ENCODE results near the gene SMARCA2.

The SMARCA2 gene

DNA sequence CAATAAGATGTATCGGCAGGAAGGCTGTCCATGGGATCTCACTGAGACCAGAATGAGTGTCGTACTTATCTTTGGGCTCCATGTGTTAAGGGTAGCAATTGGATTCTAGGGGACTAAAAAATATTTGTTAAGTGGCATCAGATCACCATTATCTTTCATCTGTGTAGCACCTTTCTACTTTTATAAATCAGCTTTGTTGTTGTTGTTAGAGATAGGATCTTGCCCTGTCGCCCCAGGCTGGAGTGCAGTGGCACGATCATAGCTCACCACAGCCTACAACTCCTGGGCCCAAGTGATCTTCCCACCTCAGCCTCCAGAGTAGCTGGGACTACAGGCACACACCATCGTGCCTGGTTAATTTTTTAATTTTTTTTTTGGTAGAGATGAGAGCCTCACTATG lies 220.5 kb downstream of the SMARCA2 start:
- TF ChIP-seq, protein P1, sequence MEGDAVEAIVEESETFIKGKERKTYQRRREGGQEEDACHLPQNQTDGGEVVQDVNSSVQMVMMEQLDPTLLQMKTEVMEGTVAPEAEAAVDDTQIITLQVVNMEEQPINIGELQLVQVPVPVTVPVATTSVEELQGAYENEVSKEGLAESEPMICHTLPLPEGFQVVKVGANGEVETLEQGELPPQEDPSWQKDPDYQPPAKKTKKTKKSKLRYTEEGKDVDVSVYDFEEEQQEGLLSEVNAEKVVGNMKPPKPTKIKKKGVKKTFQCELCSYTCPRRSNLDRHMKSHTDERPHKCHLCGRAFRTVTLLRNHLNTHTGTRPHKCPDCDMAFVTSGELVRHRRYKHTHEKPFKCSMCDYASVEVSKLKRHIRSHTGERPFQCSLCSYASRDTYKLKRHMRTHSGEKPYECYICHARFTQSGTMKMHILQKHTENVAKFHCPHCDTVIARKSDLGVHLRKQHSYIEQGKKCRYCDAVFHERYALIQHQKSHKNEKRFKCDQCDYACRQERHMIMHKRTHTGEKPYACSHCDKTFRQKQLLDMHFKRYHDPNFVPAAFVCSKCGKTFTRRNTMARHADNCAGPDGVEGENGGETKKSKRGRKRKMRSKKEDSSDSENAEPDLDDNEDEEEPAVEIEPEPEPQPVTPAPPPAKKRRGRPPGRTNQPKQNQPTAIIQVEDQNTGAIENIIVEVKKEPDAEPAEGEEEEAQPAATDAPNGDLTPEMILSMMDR (IDR thresholded peaks at IDR 0.05), result no peak

DNA sequence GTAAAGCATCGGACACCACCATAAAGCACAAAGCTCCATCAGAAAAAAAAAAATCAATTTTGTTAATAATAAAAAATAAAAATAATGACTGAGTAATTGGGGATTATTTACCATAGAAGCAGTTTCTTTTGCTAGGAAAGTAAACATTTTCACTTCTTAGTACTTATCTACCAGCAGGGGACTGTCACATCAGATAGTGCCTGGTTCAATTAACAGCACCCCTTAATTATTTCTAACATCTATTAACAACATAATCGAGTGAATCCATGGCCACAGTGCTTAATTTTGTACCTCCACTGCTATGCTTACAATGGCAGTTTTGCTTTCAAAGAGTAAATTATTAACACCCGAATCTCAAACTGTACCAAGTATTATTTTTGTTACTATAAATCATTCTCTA lies 221.7 kb downstream of the SMARCA2 start:
- TF ChIP-seq, protein P1 (IDR thresholded peaks at IDR 0.05), result no peak

DNA sequence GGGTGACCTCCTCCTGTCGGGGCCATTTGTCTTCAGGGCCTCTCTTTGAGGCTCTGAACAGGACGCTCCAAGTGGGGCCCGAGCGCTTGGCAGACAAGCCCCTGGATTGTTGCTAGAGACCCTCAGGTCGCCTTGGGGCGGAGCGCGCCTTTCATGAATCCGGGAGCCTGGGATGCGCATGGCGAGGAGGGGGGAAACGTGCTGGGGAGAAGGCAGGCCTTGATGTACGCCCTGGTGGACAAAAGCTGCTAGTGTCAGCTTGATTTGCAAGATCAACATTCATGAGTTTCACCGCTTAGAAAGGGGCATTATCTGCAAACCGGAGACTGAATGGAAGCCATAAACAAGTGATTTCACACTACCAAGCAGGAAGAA lies 226.3 kb downstream of the SMARCA2 start:
- TF ChIP-seq, protein P1 (IDR thresholded peaks at IDR 0.05), result no peak

DNA sequence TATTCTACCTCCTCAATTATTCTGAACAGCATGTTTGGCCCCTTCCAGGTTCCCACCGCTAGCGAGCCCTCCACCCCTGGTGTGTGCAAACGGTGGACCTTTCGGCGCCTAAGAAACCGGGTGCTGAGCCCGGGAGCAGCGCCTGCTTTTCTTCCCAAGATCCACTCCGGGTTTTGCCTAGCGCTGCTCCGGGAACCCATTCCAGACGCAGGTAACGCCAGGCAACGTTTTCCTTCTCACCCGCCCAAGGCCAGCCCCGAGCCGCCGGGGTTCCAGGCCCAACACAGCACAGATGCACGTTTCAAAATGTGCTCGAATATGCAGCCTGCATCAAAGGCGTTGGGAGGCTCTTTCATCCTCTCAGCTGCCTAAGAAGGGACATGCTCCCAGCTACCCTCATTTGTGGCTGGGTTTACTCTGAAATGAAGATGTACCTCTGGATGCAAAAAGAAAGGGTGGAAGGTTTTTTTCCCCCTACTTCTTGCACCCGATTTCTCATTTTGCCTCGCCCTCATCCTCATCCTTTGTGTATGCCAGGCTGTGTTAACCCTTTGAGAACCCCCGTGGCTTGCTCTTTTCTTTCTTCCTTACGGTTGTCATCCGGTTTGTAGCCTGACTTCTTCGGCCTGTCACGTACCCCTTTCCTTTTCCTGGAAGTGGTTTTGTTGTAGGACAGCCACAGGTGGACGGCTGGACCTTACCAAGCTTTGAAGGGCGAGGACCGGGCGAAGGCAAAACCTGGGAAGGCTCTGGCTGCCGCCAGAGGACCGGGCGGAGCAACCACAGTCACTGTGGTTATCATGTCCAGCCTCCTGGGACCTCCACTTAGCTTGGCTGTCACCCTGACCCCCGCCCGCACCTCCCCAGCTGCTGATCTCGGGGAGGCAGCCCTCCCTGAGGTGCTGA lies 226.9 kb downstream of the SMARCA2 start:
- TF ChIP-seq, protein P1 (IDR thresholded peaks at IDR 0.05), result no peak

DNA sequence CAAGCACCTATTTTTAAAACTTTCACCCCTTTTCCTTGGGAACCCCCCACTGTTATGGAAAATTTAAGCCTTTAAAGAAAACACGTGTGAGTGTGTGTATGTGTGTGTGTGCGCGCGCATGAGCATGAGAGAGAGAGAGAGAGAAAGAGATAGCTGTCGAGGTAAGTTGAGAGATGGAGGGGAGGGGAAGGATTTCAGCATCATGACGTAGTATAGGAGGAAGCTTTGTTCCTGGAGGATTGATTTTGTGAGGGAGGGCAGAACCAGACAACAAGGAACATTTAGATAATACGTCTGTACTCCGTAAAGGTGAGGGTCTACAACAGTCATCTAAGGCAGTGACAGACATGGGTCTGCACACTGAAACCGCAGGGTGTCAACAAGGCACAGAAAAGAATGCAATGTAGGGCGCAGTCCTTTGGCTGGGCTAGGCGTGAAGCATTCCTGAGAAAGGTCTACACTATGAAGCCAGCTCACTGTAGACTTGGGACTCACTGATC lies 227.7 kb downstream of the SMARCA2 start:
- TF ChIP-seq, protein P1 (IDR thresholded peaks at IDR 0.05), result no peak
